SU-DHL-6 (cell line): ENCODE data around the gene RENBP.

Source experiments
- EZH2phosphoT487 ChIP-seq: fragments of 200-600 bp; sonication (generic), shearing (Covaris generic); conservative IDR thresholded peaks from 2 replicates; pipeline ENCODE4 v1.6.1; 2018; ENCODE audit warnings: mild to moderate bottlenecking, antibody characterized with exemption, low read length, moderate library complexity, mixed read lengths
- TF ChIP-seq, protein P1 (sequence below): fragments of 200-600 bp; sonication (generic); IDR thresholded peaks from one replicate; pipeline ENCODE4 v1.5.1; 2017; ENCODE audit warnings: antibody characterized with exemption, mild to moderate bottlenecking, low read length, moderate library complexity; ENCODE audit not compliant: insufficient read depth, poor library complexity, severe bottlenecking

DNA sequence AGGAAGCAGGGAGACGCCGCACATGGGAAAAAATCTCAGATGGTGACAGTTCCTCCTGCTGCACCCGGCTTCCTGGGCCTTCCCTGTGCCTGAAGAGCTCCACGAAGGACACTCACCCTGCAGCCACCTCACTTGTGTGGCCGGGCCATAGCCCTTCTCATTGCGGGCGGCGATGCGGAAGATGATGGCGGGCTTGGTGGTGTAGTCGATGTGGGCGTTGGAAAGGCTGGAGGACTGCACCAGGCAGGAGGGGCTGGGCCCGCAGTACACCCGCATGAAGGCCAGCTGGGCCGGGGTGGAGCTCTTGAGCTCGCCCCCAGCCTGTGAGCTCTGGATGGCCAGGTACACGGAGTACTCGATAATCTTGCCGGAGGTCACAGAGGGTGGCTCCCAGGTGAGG lies 5.7 kb upstream of the RENBP start:
- TF ChIP-seq, protein P1, sequence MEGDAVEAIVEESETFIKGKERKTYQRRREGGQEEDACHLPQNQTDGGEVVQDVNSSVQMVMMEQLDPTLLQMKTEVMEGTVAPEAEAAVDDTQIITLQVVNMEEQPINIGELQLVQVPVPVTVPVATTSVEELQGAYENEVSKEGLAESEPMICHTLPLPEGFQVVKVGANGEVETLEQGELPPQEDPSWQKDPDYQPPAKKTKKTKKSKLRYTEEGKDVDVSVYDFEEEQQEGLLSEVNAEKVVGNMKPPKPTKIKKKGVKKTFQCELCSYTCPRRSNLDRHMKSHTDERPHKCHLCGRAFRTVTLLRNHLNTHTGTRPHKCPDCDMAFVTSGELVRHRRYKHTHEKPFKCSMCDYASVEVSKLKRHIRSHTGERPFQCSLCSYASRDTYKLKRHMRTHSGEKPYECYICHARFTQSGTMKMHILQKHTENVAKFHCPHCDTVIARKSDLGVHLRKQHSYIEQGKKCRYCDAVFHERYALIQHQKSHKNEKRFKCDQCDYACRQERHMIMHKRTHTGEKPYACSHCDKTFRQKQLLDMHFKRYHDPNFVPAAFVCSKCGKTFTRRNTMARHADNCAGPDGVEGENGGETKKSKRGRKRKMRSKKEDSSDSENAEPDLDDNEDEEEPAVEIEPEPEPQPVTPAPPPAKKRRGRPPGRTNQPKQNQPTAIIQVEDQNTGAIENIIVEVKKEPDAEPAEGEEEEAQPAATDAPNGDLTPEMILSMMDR, result no peak
- TF ChIP-seq EZH2phosphoT487, result no peak
